ENCODE results near the gene RAB21. TPM values are rescaled to one million over a fixed set of nuclear protein-coding genes. Genes with fewer than 3 reads are reported as not detected.

RAB21 gene
- total and polyA plus RNA-seq, 11 donors = 25.3 to 236 (median 193) TPM

DNA sequence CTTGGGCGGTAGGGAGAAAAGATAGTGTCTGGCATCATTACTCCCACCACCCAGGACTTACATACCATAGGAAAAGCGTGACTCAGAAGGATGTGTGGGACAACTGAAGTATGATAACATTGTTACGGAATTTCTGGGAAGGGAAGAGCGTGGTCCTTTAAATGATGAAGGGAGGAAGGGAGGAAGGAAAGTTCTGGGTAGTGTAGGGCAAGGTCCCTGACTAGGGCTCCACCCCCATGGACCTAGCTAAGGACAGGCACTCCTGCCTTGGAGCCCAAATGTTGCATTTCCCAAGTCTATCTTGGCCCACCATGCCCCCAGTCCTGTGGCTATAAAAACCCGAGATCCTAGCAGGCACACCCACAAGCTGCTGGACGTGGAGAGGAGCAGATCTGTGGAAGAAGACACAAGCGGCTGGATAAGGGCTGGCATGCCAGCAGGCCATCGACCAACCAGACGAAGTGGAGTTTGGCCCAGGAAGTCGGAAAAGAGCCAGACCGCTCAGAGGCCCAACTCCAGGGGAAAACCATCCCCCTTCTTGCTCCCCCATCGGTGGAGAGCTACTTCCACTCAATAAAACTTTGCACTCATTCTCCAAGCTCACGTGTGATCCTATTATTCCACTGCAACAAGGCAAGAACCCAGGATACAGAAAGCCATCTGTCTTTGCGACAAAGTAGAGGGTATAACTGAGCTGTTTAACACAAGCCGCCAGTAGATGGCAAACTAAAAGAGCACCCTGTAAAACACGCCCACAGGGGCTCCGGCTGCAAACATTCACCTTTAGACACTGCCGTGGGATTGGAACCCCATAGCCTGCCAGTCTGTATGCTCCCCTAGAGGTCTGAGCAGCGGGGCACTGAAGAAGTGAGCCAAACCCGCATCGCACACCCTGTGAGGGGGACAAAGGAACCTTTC, 23.0 kb upstream of the RAB21 start:
- H3K27ac ChIP-seq = no peak overlapping the region
- H3K4me3 ChIP-seq = no peak overlapping the region
- no peak for TF ChIP-seq POLR2A (IDR thresholded peaks at IDR 0.05)
- TF ChIP-seq CTCF (IDR thresholded peaks at IDR 0.05) = no peak
- H3K36me3 ChIP-seq = no peaks in the 10 kb centered on the region
- H3K27me3 ChIP-seq = no peaks in the 10 kb centered on the region
- H3K9me3 ChIP-seq = no peaks in the 10 kb centered on the region
- ATAC-seq (no peak), DNase-seq (no peak)
- H3K4me1 ChIP-seq = no peaks in the 10 kb centered on the region
- WGBS, 4 donors = 65 to 78% (median 73%) methylated on average over 21 of the region's 21 CpGs
- intact Hi-C loops (cut with DNase I) = no loop called here

DNA sequence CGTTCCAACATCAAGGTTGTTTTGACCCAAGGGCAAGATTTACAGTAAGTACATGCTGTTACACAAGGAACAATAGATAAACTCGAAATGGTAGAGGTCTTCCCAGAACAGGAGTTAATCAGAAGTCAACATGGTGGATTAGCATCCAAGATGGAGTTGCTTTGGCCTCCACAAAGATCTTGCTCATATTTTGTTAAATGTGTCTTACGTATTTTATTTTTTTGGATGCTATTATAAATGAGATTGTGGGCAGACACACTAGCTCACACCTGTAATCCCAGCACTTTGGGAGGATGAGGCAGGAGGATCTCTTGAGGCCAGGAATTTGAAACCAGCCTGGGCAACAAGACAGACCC, 22.3 kb upstream of the RAB21 start:
- no peak for ATAC-seq
- TF ChIP-seq POLR2A (IDR thresholded peaks at IDR 0.05) (no peak), CTCF (IDR thresholded peaks at IDR 0.05) (no peak)
- no peak overlapping the region for H3K27ac ChIP-seq
- H3K27me3 ChIP-seq = no peaks in the 10 kb centered on the region
- H3K9me3 ChIP-seq = no peaks in the 10 kb centered on the region
- no peaks in the 10 kb centered on the region for H3K4me1 ChIP-seq
- no peaks in the 10 kb centered on the region for H3K36me3 ChIP-seq
- intact Hi-C loops (cut with DNase I) = no loop called here
- 76 to 85% (median 79%) methylated on average over 3 of the region's 3 CpGs for WGBS, 4 donors
- no peak overlapping the region for H3K4me3 ChIP-seq
- DNase-seq = no peak

DNA sequence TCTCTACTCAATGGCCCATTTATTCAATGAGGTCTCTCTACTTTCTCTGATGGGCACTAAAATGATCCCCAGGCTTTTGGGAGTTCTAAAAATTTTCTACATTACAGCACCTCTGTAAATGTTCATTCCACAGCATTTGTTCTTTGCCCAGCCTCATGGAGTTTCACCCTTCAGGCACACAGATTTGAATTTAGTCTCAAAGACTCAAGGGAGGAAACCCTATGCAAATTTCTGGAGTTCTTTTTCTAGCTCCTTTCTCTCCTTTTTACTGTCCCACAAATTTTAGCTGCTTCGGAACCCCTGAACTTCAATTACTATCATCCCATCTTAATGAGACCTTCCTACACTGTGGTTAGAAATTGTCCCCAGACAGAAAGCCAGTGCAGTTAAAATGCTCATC, 17.5 kb upstream of the RAB21 start:
- ATAC-seq (no peak), DNase-seq (no peak)
- intact Hi-C loops (cut with DNase I) = loop anchor here in 1 of 10 donors (5.0 kb wide), 1 partner anchor 315 kb away; no protein-coding TSS in a partner anchor
- Histone ChIP-seq H3K36me3 (no peaks in the 10 kb centered on the region), H3K4me1 (no peaks in the 10 kb centered on the region), H3K27ac (no peak overlapping the region), H3K4me3 (no peak overlapping the region), H3K27me3 (no peaks in the 10 kb centered on the region), H3K9me3 (no peaks in the 10 kb centered on the region)
- no peak for TF ChIP-seq POLR2A (IDR thresholded peaks at IDR 0.05)
- no peak for TF ChIP-seq CTCF (IDR thresholded peaks at IDR 0.05)
- WGBS, 4 donors = 90 to 99% (median 94%) methylated on average over 1 of the region's 1 CpG

DNA sequence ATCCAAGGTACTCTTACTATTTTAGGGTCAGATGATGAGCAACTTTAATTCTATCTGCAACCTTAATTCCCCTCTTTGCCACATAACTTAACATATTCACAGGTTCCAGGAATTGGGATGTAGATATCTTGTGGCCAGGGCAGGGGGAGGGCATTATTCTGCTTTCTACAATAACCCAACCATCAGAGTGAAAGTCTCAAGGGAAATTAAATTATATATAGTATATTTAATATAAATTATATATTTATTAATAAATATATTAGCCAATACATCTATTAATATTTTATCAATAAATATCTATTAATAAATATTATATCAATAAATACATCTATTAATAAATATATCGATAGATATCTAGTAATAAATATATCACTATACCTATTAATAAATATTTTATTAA, 11.7 kb upstream of the RAB21 start:
- intact Hi-C loops (cut with DNase I) = loop anchor here in 4 of 10 donors (10.0 kb wide), 3 partner anchors 58 to 108 kb away; partner anchors contain the start of genes THAP2 (in 1 of the 4), TMEM19 (in 1 of the 4) and ZFC3H1 (in 1 of the 4)
- TF ChIP-seq POLR2A (IDR thresholded peaks at IDR 0.05) (no peak), CTCF (IDR thresholded peaks at IDR 0.05) (no peak)
- WGBS, 4 donors = 0 to 95% (median 45%) methylated on average over 1 of the region's 1 CpG

More for the DNA sequence above, 11.7 kb upstream of the RAB21 start:
- Histone ChIP-seq H3K4me3 (no peak overlapping the region), H3K4me1 (no peaks in the 10 kb centered on the region), H3K9me3 (no peaks in the 10 kb centered on the region), H3K36me3 (no peaks in the 10 kb centered on the region), H3K27ac (no peak overlapping the region), H3K27me3 (peaks cover 0 to 3% (median 0%) of the 10 kb centered on the region in 9 donors)
- DNase-seq = no peak
- ATAC-seq = no peak
